Hematopoietic multipotent progenitor cell treated with erythropoietin and hydrocortisone succinate and interleukin-3 and kit ligand, for 15 days (in vitro differentiated cells): Measurements from ENCODE around the gene TGM1.

ENCODE experiments used
- DNase-seq: peaks from one replicate; pipeline ENCODE4 v3.0.0-alpha.2; 2015; ENCODE audit warnings: low spot score

Gene TGM1

GRCh38 chr14:24271134-24271833, 8.3 kb upstream of the TGM1 start, which contains the start of gene RABGGTA:
TSS of gene RABGGTA (minus strand) at chr14:24271597. CDS start at chr14:24271115, 482 bp downstream.
- peak; percentile 88 for DNase-seq

- no peak for DNase-seq
These were observed 7.7 kb upstream of the TGM1 start for GRCh38 chr14:24270537-24271133.

- DNase-seq, result no peak
These were observed 7.0 kb upstream of the TGM1 start for GRCh38 chr14:24269910-24270536.

GRCh38 chr14:24269368-24269767, 6.4 kb upstream of the TGM1 start:
- DNase-seq, result no peak

GRCh38 chr14:24268225-24268624, 5.2 kb upstream of the TGM1 start:
- no peak for DNase-seq

GRCh38 chr14:24267516-24267915, 4.5 kb upstream of the TGM1 start:
- no peak for DNase-seq

GRCh38 chr14:24266344-24267244, 3.6 kb upstream of the TGM1 start:
- no peak for DNase-seq

- no peak for DNase-seq
These were observed 1.3 kb upstream of the TGM1 start for GRCh38 chr14:24264298-24264697.

GRCh38 chr14:24263848-24264247, 871 bp upstream of the TGM1 start:
- no peak for DNase-seq

GRCh38 chr14:24261969-24262327, 1.0 kb downstream of the TGM1 start:
- no peak for DNase-seq

- DNase-seq, result no peak
These were observed 1.6 kb downstream of the TGM1 start for GRCh38 chr14:24261256-24261968.

GRCh38 chr14:24260780-24261157, 2.2 kb downstream of the TGM1 start:
- DNase-seq, result no peak

GRCh38 chr14:24260026-24260779, 2.8 kb downstream of the TGM1 start:
- no peak for DNase-seq

- DNase-seq, result no peak
These were observed 3.5 kb downstream of the TGM1 start for GRCh38 chr14:24259282-24260025.

GRCh38 chr14:24258548-24259265, 4.3 kb downstream of the TGM1 start:
- no peak for DNase-seq

GRCh38 chr14:24258119-24258518, 4.9 kb downstream of the TGM1 start:
- no peak for DNase-seq

- DNase-seq, result no peak
These were observed 6.0 kb downstream of the TGM1 start for GRCh38 chr14:24256960-24257359.

- DNase-seq, result peak; percentile 66
These were observed 6.9 kb downstream of the TGM1 start for GRCh38 chr14:24255931-24256711.

- DNase-seq, result no peak
These were observed 7.5 kb downstream of the TGM1 start for GRCh38 chr14:24255438-24255837.
